AG09309 (cell line): ENCODE measurements around the gene DIS3L2.
"Not testable (repeated sequence)": the region's sequence is repeated elsewhere in the genome, so short reads cannot be mapped to it uniquely, and the experiment has no call there.

ENCODE experiments used
- DNase-seq: peaks from one replicate; pipeline ENCODE4 v3.0.0-alpha.2; 2010; ENCODE audit warnings: low read depth
- H3K4me3 ChIP-seq: 2 replicates; pipeline ENCODE4 v1.5.1; 2011; ENCODE audit warnings: mild to moderate bottlenecking, low read depth, low read length, moderate library complexity; ENCODE audit not compliant: control insufficient read depth
- CTCF ChIP-seq: IDR thresholded peaks from 2 replicates; pipeline ENCODE4 v1.5.1; 2011; ENCODE audit warnings: mild to moderate bottlenecking, low read depth, low read length, inconsistent platforms; ENCODE audit not compliant: insufficient read depth, control insufficient read depth; ENCODE audit errors: missing control alignments

Gene DIS3L2

GRCh38 chr2:232374356-232374755, 412.8 kb downstream of the DIS3L2 start:
- no peak for DNase-seq
- TF ChIP-seq CTCF = no peak
- no peak overlapping the region for H3K4me3 ChIP-seq

- no peak overlapping the region for H3K4me3 ChIP-seq
- TF ChIP-seq CTCF = no peak
- DNase-seq = no peak
These were observed 413.7 kb downstream of the DIS3L2 start for GRCh38 chr2:232375164-232375563.

- H3K4me3 ChIP-seq = no peak overlapping the region
- TF ChIP-seq CTCF = no peak
- no peak for DNase-seq
These were observed 414.7 kb downstream of the DIS3L2 start for GRCh38 chr2:232376260-232376659.

GRCh38 chr2:232376713-232377112, 415.2 kb downstream of the DIS3L2 start:
- H3K4me3 ChIP-seq = no peak overlapping the region
- DNase-seq = no peak
- no peak for TF ChIP-seq CTCF

GRCh38 chr2:232377319-232377718, 415.8 kb downstream of the DIS3L2 start:
- no peak for DNase-seq
- no peak overlapping the region for H3K4me3 ChIP-seq
- no peak for TF ChIP-seq CTCF

GRCh38 chr2:232377841-232378734, 416.6 kb downstream of the DIS3L2 start:
- no peak overlapping the region for H3K4me3 ChIP-seq
- no peak for TF ChIP-seq CTCF
- no peak for DNase-seq

- not testable (repeated sequence) for DNase-seq, H3K4me3 ChIP-seq
These were observed 417.2 kb downstream of the DIS3L2 start, which contains the start of gene ALPP for GRCh38 chr2:232378735-232379151. TSS of gene ALPP (plus strand) at chr2:232378751. CDS start at chr2:232378803, 52 bp downstream.

GRCh38 chr2:232379610-232380590, 418.4 kb downstream of the DIS3L2 start:
- H3K4me3 ChIP-seq, DNase-seq: not testable (repeated sequence)

GRCh38 chr2:232381204-232382031, 419.9 kb downstream of the DIS3L2 start:
- DNase-seq = not testable (repeated sequence)

More at GRCh38 chr2:232381204-232382031, 419.9 kb downstream of the DIS3L2 start:
- H3K4me3 ChIP-seq = not testable (repeated sequence)
